HG02973 (cell line): ENCODE results near the gene NFX1.
"Not testable (repeated sequence)": the region's sequence is repeated elsewhere in the genome, so short reads cannot be mapped to it uniquely, and the experiment has no call there.

ENCODE experiments used
- ATAC-seq: cut with Tn5 transposase; IDR thresholded peaks from one replicate; pipeline ENCODE4 v1.9.1; 2021; ENCODE audit warnings: moderate library complexity; ENCODE audit not compliant: unreplicated experiment

Gene NFX1

GRCh38 chr9:33354651-33355211 lies 64.4 kb downstream of the NFX1 start:
- ATAC-seq: no peak

- ATAC-seq: no peak
These were observed 65.6 kb downstream of the NFX1 start for GRCh38 chr9:33355933-33356332.

- ATAC-seq: not testable (repeated sequence)
These were observed 68.3 kb downstream of the NFX1 start for GRCh38 chr9:33358641-33359040.

GRCh38 chr9:33364127-33364526 lies 73.8 kb downstream of the NFX1 start:
- ATAC-seq: no peak

GRCh38 chr9:33364814-33365213 lies 74.5 kb downstream of the NFX1 start:
- ATAC-seq: not testable (repeated sequence)

- ATAC-seq: no peak
These were observed 76.7 kb downstream of the NFX1 start for GRCh38 chr9:33366979-33367480.

GRCh38 chr9:33372900-33373299 lies 82.6 kb downstream of the NFX1 start:
- no peak for ATAC-seq

GRCh38 chr9:33374190-33374589 lies 83.9 kb downstream of the NFX1 start:
- ATAC-seq: no peak

GRCh38 chr9:33374634-33375237 lies 84.4 kb downstream of the NFX1 start:
- peak; percentile 52 for ATAC-seq

- no peak for ATAC-seq
These were observed 85.0 kb downstream of the NFX1 start for GRCh38 chr9:33375238-33375840.

- ATAC-seq: no peak
These were observed 85.6 kb downstream of the NFX1 start for GRCh38 chr9:33375841-33376321.

GRCh38 chr9:33377089-33377715 lies 86.9 kb downstream of the NFX1 start:
- no peak for ATAC-seq

- ATAC-seq: no peak
These were observed 87.9 kb downstream of the NFX1 start for GRCh38 chr9:33378121-33378795.

GRCh38 chr9:33379666-33380389 lies 89.5 kb downstream of the NFX1 start:
- ATAC-seq: no peak

- no peak for ATAC-seq
These were observed 90.2 kb downstream of the NFX1 start for GRCh38 chr9:33380390-33381094.

GRCh38 chr9:33381231-33381791 lies 91.0 kb downstream of the NFX1 start:
- ATAC-seq: no peak

GRCh38 chr9:33382397-33382796 lies 92.1 kb downstream of the NFX1 start:
- not testable (repeated sequence) for ATAC-seq

- not testable (repeated sequence) for ATAC-seq
These were observed 93.1 kb downstream of the NFX1 start for GRCh38 chr9:33383396-33383795.

GRCh38 chr9:33385536-33385935 lies 95.2 kb downstream of the NFX1 start:
- not testable (repeated sequence) for ATAC-seq
